ENCODE data around the gene RNF32. TPM values are rescaled to one million over a fixed set of nuclear protein-coding genes. Genes with fewer than 3 reads are reported as not detected.

The RNF32 gene
- 1.3 and 2.3 TPM in 2 replicates for total RNA-seq (2014; rRNA removed; shearing (Covaris generic); ENCODE audit: low replicate concordance)

- H3K4me1 ChIP-seq (ENCODE audit: low read length) = peaks cover 17% of the 10 kb centered on the region
- no peaks in the 10 kb centered on the region for H3K9me3 ChIP-seq (ENCODE audit: low read length)
- peak within 1 kb of the TSS; percentile 87 for H3K9ac ChIP-seq (ENCODE audit: low read length)
- H4K20me1 ChIP-seq (ENCODE audit: insufficient read depth, low read depth, low read length) = no peaks in the 10 kb centered on the region
- H3K27ac ChIP-seq (ENCODE audit: low read length) = peak within 1 kb of the TSS; percentile 66
- no peaks in the 10 kb centered on the region for H3K27me3 ChIP-seq (ENCODE audit: low read length)
- DNase-seq = peak; percentile 98
- peak within 1 kb of the TSS; percentile 94 for H2AFZ ChIP-seq (ENCODE audit: low read length)
- no peaks in the 10 kb centered on the region for H3K9me2 ChIP-seq (replicated peaks; ENCODE audit: insufficient read depth, low read length)
- H3K36me3 ChIP-seq (ENCODE audit: insufficient read depth, low read length) = no peaks in the 10 kb centered on the region
- H3K79me2 ChIP-seq (ENCODE audit: low read length) = no peaks in the 10 kb centered on the region
- H3K4me2 ChIP-seq (ENCODE audit: low read depth, low read length, poor library complexity, severe bottlenecking) = peak within 1 kb of the TSS; percentile 91
- peak within 1 kb of the TSS; percentile 87 for H3K4me3 ChIP-seq (ENCODE audit: low read length)
Measured at GRCh38 chr7:156640257-156640948, at the start of gene RNF32. Gene RNF32, plus strand, starts transcription at chr7:156640774. Its CDS starts 3,104 bp downstream, at chr7:156643878.

GRCh38 chr7:156592155-156592884, 48.3 kb upstream of the RNF32 start:
- no peaks in the 10 kb centered on the region for H3K9me2 ChIP-seq (replicated peaks; ENCODE audit: insufficient read depth, low read length)
- no peak overlapping the region for H3K9ac ChIP-seq (ENCODE audit: low read length)
- H4K20me1 ChIP-seq (ENCODE audit: insufficient read depth, low read depth, low read length) = no peaks in the 10 kb centered on the region
- H3K4me3 ChIP-seq (ENCODE audit: low read length) = no peak overlapping the region
- no peak overlapping the region for H3K4me2 ChIP-seq (ENCODE audit: low read depth, low read length, poor library complexity, severe bottlenecking)
- H3K79me2 ChIP-seq (ENCODE audit: low read length) = no peaks in the 10 kb centered on the region
- no peaks in the 10 kb centered on the region for H3K9me3 ChIP-seq (ENCODE audit: low read length)
- H2AFZ ChIP-seq (ENCODE audit: low read length) = no peak overlapping the region
- no peak overlapping the region for H3K27ac ChIP-seq (ENCODE audit: low read length)
- H3K27me3 ChIP-seq (ENCODE audit: low read length) = no peaks in the 10 kb centered on the region
- no peaks in the 10 kb centered on the region for H3K4me1 ChIP-seq (ENCODE audit: low read length)
- H3K36me3 ChIP-seq (ENCODE audit: insufficient read depth, low read length) = no peaks in the 10 kb centered on the region
- DNase-seq = no peak

- Histone ChIP-seq H3K9ac (ENCODE audit: low read length) (no peak overlapping the region), H3K4me1 (ENCODE audit: low read length) (no peaks in the 10 kb centered on the region), H4K20me1 (ENCODE audit: insufficient read depth, low read depth, low read length) (no peaks in the 10 kb centered on the region), H2AFZ (ENCODE audit: low read length) (no peak overlapping the region), H3K27me3 (ENCODE audit: low read length) (no peaks in the 10 kb centered on the region), H3K4me2 (ENCODE audit: low read depth, low read length, poor library complexity, severe bottlenecking) (no peak overlapping the region), H3K79me2 (ENCODE audit: low read length) (no peaks in the 10 kb centered on the region), H3K36me3 (ENCODE audit: insufficient read depth, low read length) (no peaks in the 10 kb centered on the region), H3K9me2 (replicated peaks; ENCODE audit: insufficient read depth, low read length) (no peaks in the 10 kb centered on the region), H3K27ac (ENCODE audit: low read length) (no peak overlapping the region), H3K9me3 (ENCODE audit: low read length) (no peaks in the 10 kb centered on the region), H3K4me3 (ENCODE audit: low read length) (no peak overlapping the region)
- no peak for DNase-seq
Measured at GRCh38 chr7:156594283-156595080, 46.1 kb upstream of the RNF32 start.

- Histone ChIP-seq H3K9me3 (ENCODE audit: low read length) (no peaks in the 10 kb centered on the region), H3K9ac (ENCODE audit: low read length) (no peak overlapping the region), H3K36me3 (ENCODE audit: insufficient read depth, low read length) (no peaks in the 10 kb centered on the region), H3K27me3 (ENCODE audit: low read length) (no peaks in the 10 kb centered on the region), H3K9me2 (replicated peaks; ENCODE audit: insufficient read depth, low read length) (no peaks in the 10 kb centered on the region), H4K20me1 (ENCODE audit: insufficient read depth, low read depth, low read length) (no peaks in the 10 kb centered on the region), H3K79me2 (ENCODE audit: low read length) (no peaks in the 10 kb centered on the region), H2AFZ (ENCODE audit: low read length) (no peak overlapping the region), H3K4me1 (ENCODE audit: low read length) (no peaks in the 10 kb centered on the region), H3K27ac (ENCODE audit: low read length) (no peak overlapping the region), H3K4me3 (ENCODE audit: low read length) (no peak overlapping the region), H3K4me2 (ENCODE audit: low read depth, low read length, poor library complexity, severe bottlenecking) (no peak overlapping the region)
- DNase-seq = no peak
Measured at GRCh38 chr7:156600496-156600895, 40.1 kb upstream of the RNF32 start.

- H4K20me1 ChIP-seq (ENCODE audit: insufficient read depth, low read depth, low read length) = no peaks in the 10 kb centered on the region
- no peak overlapping the region for H3K27ac ChIP-seq (ENCODE audit: low read length)
- no peaks in the 10 kb centered on the region for H3K4me1 ChIP-seq (ENCODE audit: low read length)
- no peaks in the 10 kb centered on the region for H3K27me3 ChIP-seq (ENCODE audit: low read length)
- no peak overlapping the region for H3K4me2 ChIP-seq (ENCODE audit: low read depth, low read length, poor library complexity, severe bottlenecking)
- H3K9me3 ChIP-seq (ENCODE audit: low read length) = no peaks in the 10 kb centered on the region
- no peaks in the 10 kb centered on the region for H3K9me2 ChIP-seq (replicated peaks; ENCODE audit: insufficient read depth, low read length)
- H2AFZ ChIP-seq (ENCODE audit: low read length) = no peak overlapping the region
- H3K36me3 ChIP-seq (ENCODE audit: insufficient read depth, low read length) = no peaks in the 10 kb centered on the region
- H3K9ac ChIP-seq (ENCODE audit: low read length) = no peak overlapping the region
- DNase-seq = no peak
- H3K79me2 ChIP-seq (ENCODE audit: low read length) = no peaks in the 10 kb centered on the region
- H3K4me3 ChIP-seq (ENCODE audit: low read length) = no peak overlapping the region
Measured at GRCh38 chr7:156602283-156602682, 38.3 kb upstream of the RNF32 start.

- Histone ChIP-seq H3K36me3 (ENCODE audit: insufficient read depth, low read length) (no peaks in the 10 kb centered on the region), H3K27ac (ENCODE audit: low read length) (no peak overlapping the region), H3K79me2 (ENCODE audit: low read length) (no peaks in the 10 kb centered on the region), H3K27me3 (ENCODE audit: low read length) (no peaks in the 10 kb centered on the region), H3K9me2 (replicated peaks; ENCODE audit: insufficient read depth, low read length) (no peaks in the 10 kb centered on the region), H4K20me1 (ENCODE audit: insufficient read depth, low read depth, low read length) (no peaks in the 10 kb centered on the region), H3K4me2 (ENCODE audit: low read depth, low read length, poor library complexity, severe bottlenecking) (no peak overlapping the region), H3K9ac (ENCODE audit: low read length) (no peak overlapping the region), H3K9me3 (ENCODE audit: low read length) (no peaks in the 10 kb centered on the region), H2AFZ (ENCODE audit: low read length) (no peak overlapping the region), H3K4me1 (ENCODE audit: low read length) (no peaks in the 10 kb centered on the region), H3K4me3 (ENCODE audit: low read length) (no peak overlapping the region)
- DNase-seq = no peak
Measured at GRCh38 chr7:156603011-156603410, 37.6 kb upstream of the RNF32 start.

- H3K9me3 ChIP-seq (ENCODE audit: low read length) = no peaks in the 10 kb centered on the region
- no peaks in the 10 kb centered on the region for H3K4me1 ChIP-seq (ENCODE audit: low read length)
- H3K79me2 ChIP-seq (ENCODE audit: low read length) = no peaks in the 10 kb centered on the region
- H3K9ac ChIP-seq (ENCODE audit: low read length) = no peak overlapping the region
- no peak for DNase-seq
- no peak overlapping the region for H2AFZ ChIP-seq (ENCODE audit: low read length)
- H3K4me3 ChIP-seq (ENCODE audit: low read length) = no peak overlapping the region
- H3K27me3 ChIP-seq (ENCODE audit: low read length) = no peaks in the 10 kb centered on the region
- H4K20me1 ChIP-seq (ENCODE audit: insufficient read depth, low read depth, low read length) = no peaks in the 10 kb centered on the region
- no peak overlapping the region for H3K27ac ChIP-seq (ENCODE audit: low read length)
- no peaks in the 10 kb centered on the region for H3K9me2 ChIP-seq (replicated peaks; ENCODE audit: insufficient read depth, low read length)
- H3K4me2 ChIP-seq (ENCODE audit: low read depth, low read length, poor library complexity, severe bottlenecking) = no peak overlapping the region
- H3K36me3 ChIP-seq (ENCODE audit: insufficient read depth, low read length) = no peaks in the 10 kb centered on the region
Measured at GRCh38 chr7:156603629-156604028, 36.9 kb upstream of the RNF32 start.

GRCh38 chr7:156604311-156604710, 36.3 kb upstream of the RNF32 start:
- H4K20me1 ChIP-seq (ENCODE audit: insufficient read depth, low read depth, low read length) = no peaks in the 10 kb centered on the region
- H3K4me2 ChIP-seq (ENCODE audit: low read depth, low read length, poor library complexity, severe bottlenecking) = no peak overlapping the region
- no peak overlapping the region for H3K27ac ChIP-seq (ENCODE audit: low read length)
- H3K36me3 ChIP-seq (ENCODE audit: insufficient read depth, low read length) = no peaks in the 10 kb centered on the region
- no peak overlapping the region for H2AFZ ChIP-seq (ENCODE audit: low read length)
- H3K9me2 ChIP-seq (replicated peaks; ENCODE audit: insufficient read depth, low read length) = no peaks in the 10 kb centered on the region
- H3K79me2 ChIP-seq (ENCODE audit: low read length) = no peaks in the 10 kb centered on the region
- no peak overlapping the region for H3K9ac ChIP-seq (ENCODE audit: low read length)
- no peak for DNase-seq
- no peaks in the 10 kb centered on the region for H3K27me3 ChIP-seq (ENCODE audit: low read length)
- H3K9me3 ChIP-seq (ENCODE audit: low read length) = no peaks in the 10 kb centered on the region
- no peak overlapping the region for H3K4me3 ChIP-seq (ENCODE audit: low read length)
- H3K4me1 ChIP-seq (ENCODE audit: low read length) = no peaks in the 10 kb centered on the region

All from Karpas-422 (cell line).